GM21619 (cell line): ENCODE data around the gene DHRS1.

Experiments used
- ATAC-seq: cut with Tn5 transposase; IDR thresholded peaks from one replicate; pipeline ENCODE4 v1.9.1; 2021; ENCODE audit not compliant: unreplicated experiment

Gene DHRS1

DNA sequence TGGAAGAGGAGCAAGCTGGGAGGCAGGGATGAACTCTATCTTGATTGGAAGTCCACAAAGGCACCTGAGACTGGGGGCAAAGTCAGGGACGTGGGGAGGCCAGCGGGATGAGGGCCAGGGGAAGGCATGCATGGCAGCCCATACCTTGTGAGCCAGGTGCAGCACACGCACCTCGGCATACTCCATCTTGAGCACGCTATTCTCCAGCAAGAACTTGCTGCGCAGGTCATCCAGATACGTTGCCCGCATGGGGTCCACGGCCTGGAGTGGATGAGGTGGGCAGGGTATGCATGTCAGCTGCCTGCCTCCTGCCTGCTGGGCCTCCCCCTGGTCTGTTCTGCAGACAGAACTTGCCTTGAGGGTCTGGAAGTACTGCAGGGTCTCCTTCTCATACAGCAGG is 32.1 kb downstream of the DHRS1 start:
- no peak for ATAC-seq

DNA sequence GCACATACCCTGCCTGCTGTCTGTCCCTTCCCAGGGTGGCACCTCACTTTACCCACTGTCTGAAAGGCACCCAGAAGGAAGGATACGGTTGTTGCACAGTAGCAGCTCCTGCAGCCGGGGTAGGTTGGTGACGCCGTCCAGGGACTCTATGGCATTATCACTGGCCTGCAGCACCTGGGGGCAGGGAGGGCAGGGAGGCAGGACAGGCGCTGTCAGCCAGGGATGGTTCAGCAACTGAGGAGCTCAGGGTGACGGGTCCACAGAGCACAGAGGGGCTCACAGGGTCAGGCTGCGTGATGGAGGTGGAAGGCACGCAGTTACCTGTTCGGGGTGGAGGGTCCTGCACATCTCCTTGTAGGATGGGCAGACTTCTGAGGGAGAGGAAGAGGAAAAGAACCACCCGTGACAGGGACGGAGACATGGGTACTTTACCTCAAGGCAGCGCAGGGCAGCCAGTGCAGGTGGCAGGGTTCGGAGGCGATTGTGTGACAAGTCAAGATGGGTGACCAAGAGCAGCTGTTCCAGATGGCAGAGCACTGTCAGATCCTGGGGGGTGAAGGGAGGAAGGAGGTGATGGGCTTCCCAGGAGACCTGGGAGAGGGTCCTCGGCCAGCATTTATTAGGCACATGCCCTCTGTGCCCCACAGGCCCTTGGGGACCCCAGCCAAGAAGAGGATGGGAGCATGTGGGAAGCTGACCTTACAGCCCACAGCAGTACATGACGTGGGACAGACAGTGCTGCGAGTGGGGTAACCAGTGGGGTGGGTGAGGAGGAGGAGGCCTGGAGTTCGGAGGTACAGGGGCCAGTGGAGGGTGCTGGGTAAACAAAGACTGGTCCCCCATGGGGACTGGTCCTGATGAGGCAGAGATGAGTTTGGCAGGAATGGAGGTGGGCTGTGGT is 33.0 kb downstream of the DHRS1 start:
- no peak for ATAC-seq

DNA sequence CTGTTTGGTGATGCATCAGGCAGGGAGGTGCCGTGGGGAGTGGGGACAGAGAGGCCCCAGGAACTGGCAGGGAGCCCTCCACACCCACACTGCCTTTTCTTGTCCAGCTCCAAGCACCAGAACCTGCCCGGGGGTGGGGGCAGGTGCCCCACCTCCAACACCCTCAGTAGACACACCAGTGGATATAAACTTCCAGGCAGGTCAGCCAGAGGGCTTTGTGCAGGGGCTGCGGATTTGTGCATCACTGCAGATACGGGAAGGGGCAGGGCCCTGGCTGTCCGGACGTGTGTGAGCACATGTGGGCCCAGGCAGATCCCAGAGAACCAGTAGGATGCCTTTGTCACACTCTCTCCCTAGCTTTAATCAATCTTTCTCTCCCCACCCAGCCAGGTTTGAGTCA is 35.3 kb downstream of the DHRS1 start:
- ATAC-seq = no peak

DNA sequence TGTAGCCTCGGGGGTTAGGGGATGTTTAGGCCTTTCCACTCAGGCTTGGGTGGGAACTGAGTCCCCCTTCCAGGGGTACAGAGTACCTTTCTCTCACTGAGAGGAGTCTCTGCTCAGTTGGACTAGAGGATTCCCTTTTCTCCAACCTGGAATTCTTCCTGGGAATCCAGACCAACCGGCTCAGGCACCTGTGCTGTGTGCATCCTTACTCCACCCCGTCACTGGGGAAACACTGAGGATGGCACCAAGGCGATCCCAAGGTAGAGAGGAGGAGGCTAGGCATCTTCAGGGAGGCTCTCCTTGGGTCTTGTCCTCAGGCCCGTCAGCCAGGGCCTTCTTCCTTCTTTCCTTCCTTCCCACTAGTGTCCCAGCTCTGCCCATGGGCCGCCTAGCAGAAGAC is 35.7 kb downstream of the DHRS1 start:
- no peak for ATAC-seq

DNA sequence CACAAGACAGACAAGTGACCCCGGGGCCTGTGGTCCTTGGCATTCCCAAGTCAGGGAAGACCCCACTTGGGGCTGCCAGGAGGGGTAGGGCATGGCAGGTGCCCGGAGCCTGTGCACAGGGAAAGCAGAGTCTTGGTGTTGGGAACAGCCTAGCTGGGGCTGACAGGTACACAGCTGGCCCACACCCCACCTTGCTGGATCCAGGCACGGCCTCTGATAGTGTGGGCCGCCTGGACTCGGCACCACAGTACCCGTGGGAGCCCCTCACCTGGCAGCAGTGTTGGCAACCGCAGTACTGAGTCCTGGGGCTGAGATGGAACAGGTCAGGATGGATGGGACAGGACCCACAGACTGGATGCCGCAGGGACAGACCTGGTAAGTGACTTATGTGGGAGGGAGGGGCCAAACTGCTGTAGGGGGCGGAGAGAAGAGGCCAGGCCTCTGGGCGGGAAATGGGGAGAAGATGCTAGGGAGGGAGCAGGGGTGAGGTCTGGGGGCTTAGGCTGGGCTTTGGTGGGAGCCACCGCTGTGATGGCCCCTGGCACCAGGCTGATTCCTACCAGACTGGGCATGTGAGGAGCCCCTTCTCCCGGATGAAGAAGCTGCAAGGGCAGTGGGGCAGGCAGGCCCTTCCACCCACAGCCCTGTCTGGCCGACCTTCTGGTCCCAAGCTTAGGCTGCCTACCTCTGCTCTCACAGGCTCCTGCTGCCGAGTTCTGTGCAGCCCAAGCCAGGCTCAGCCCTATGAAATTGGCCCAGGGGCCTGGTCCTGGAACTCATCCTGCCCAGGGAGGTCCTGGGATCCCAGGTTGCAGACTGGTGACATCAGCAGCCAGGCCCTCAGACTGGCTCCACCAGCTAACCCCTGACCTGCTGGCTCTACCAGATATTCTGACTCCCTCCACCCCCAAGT is 36.5 kb downstream of the DHRS1 start, which contains the start of gene TGM1:
Gene TGM1, minus strand, starts transcription at position 357 of the 913 bp plus-strand sequence. CDS start 825 bp downstream, outside the sequence.
- ATAC-seq = no peak

DNA sequence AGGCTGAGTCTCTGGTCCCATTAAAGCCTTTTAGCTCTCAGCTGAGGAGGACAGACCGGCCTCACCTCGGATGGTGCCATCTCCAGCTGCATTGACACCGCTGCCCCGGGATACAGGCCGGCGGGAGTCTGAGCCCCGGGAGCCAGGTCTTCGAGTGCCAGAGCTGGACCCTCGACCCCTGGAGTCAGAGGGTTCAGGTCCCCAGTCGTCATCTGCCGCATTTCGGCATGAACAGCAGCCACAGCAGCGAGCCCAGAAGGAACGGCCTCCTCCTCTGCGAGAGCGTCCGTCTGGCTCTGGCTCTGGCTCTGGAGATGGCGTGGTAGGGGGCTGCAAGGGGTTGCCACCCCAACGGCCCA is 37.6 kb downstream of the DHRS1 start:
- no peak for ATAC-seq

DNA sequence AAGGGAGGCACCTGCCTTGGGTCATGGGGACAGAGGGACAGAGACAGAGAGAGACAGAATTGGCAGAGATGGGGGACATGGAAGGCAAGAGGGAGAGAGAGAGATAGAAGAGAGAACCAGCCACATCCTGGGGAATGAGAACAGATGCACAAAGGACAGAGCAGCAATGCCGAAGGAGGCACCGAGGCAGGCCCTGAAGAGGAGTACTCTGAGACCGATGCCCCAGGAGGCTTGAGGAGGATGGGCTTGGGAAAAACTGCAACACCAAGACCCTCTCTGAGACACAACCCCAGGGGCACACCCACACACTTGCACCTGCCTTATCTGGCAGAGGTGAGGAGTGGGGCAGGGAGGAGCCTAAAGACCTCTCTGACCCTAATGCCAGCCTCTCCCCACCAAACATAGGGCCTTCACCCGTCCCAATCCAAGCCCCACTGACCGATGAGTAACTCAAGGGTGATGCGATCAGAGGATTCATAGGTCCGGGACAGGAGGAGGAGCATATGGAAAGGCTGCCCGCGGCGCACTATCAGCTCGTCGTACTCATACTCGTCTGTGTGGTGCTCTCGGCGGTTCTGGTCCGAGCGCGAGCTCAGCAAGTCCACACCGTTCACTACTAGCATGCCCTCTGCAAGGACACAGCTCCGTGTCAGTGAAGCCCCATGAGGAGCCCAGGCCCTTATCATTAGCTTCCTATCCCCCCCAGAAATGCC is 38.2 kb downstream of the DHRS1 start:
- no peak for ATAC-seq

DNA sequence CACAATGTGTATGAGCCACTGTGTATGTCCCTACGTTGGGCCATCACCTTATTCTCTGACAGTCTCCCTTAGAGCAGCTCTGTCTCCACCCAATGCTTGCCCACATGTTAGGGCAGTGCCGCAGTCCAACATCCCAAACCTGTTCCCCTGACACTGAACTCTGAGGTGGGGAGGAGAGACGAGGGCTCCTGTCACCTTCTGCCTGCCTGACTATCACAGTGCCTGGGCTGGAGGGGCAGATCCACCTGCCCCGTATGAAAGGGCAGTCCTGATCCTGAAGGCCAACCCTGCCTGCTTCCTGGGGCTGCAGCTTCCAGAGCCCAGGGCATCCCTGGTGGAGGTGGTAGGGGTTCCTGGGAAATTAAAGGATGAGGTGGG is 38.8 kb downstream of the DHRS1 start:
- ATAC-seq = no peak

DNA sequence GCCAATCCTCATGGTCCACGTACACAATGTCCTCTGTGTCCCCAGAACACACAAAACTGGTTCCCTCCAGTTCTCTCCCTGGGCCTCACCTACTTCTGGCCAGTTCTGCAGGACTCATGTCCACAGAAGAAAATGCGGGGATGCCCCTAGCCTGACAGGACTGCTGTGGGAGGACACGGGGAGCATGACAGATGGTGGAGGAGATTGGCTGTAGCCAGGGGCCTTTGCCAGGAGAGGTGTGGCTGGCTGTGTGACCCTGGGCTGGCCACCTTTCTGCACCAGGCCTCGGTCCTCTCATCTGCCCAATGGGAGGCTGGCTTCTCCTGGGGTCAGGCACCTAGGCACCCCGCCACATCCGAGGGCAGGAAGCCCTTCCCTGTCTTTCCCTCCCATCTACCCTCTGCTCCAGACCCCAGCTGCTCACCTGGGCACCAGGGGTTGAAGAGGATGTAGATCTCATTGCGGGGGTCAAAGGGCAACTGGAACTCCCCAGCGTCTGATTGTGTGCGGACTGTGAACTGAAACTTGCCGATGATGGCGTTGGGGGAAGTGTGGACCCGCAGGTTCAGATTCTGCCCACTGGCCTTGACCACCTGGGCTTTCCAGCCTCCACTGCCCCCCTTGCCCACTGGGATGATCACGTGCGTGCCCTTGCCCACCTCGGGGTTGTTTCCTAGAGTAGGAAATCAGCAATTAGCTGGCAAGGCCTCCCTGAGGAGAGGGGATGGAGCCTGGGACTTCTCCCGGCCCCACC is 39.4 kb downstream of the DHRS1 start:
- no peak for ATAC-seq

DNA sequence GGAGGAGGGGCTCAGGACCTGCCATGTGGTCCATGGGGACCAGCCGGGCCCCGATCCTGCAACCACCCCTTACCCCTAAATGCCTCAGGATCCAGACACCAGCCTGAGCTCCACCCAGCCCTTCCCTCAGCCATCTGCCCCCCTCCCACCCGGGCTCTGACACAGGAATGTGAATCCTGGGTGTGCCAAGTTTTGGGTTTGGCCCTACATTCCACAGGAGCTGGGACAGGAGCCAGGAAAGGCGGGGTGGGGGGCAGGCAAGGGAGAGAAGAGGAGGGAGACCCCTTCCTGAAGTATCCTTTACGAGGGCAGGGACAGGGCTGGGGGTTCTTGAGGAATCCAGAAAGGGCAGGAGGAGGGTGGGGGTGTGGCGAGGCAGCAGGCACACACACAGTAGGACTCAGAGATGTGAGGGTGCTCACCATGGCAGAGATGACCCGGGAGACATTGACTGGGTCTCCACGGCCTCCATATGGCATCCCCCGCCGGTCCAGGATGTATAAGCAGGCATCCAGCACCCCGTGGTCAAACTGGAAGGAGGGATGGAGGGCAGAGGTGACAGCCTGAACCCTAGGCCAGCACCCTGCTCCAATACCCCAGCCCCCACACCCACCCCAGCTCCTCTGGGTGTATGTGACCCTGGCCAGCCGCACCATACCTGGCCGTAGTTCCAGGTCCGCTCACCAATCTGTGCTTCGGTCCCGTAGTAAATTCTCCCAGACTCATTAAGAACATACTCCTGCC is 40.1 kb downstream of the DHRS1 start:
- ATAC-seq = no peak

DNA sequence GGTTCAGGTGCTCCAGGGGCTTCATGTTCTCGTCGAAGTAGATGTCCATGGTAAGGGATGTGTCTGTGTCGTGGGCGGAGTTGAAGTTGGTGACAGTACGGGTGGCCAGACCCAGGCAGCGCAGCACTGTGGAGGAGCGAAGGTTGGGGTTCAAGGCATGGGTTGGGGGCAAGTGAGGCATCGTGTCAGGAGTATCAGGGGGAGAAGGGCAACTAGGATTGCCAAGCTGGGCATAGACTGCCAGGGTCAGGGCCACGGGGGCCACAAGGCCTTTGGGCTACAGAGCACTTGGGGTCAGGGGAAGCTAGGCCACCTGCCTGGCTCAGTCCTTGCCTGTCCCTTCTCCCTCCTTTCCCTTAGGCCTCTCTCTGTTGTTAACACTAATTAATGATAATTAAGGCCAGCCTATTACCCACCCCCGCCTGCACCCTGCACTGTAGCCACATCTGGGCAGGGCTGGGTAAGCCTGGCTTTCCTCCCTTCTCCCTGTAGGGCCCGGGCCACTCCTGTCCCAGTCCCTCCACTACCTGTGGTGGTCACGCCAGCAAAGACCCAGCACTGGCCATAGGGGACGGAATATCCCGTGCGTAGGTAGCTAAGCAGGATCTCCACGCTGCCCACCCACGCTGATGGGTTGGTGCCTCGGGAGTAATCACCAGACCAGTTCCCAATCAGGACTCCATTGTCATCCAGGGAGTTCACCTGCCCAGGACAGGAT is 40.9 kb downstream of the DHRS1 start:
- no peak for ATAC-seq

DNA sequence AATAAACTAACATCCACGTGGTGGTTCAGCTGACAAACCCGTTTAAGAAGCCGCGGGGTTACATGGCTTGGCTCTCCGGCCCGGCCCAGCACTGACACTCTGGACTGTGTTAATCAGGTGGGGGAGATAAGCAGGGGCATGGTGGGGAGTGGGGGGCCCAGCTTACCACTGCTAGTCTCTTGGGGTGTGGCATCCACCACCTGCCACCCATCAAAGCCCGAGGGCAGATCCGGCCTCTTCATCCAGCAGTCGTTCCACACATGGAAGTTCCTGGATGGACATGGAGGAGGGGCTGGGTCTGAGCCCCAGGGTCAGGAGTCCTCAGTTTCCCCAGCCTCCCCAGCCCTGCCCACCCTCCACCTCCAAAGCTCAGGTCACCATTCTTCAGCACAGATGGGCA is 41.5 kb downstream of the DHRS1 start:
- ATAC-seq = no peak

DNA sequence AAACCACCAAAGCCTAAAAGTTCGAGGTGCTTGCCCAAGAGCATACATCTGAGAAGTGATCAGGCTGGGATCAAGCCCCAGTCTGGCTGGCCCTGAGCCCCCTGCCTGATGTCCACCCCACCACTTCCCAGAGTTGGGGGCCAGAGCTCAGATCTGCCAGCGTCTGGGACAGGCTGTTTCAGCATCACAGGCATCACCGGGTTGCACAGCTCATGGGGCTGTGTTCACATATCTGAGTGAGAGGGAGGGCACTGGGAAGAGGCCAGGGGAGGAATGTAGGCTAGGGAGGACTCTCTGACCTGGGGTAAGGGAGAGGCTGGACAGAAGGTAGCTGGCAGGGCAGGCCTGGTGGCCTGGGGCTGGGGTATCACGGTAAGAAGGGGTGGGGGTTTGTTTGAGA is 42.6 kb downstream of the DHRS1 start:
- ATAC-seq = no peak

DNA sequence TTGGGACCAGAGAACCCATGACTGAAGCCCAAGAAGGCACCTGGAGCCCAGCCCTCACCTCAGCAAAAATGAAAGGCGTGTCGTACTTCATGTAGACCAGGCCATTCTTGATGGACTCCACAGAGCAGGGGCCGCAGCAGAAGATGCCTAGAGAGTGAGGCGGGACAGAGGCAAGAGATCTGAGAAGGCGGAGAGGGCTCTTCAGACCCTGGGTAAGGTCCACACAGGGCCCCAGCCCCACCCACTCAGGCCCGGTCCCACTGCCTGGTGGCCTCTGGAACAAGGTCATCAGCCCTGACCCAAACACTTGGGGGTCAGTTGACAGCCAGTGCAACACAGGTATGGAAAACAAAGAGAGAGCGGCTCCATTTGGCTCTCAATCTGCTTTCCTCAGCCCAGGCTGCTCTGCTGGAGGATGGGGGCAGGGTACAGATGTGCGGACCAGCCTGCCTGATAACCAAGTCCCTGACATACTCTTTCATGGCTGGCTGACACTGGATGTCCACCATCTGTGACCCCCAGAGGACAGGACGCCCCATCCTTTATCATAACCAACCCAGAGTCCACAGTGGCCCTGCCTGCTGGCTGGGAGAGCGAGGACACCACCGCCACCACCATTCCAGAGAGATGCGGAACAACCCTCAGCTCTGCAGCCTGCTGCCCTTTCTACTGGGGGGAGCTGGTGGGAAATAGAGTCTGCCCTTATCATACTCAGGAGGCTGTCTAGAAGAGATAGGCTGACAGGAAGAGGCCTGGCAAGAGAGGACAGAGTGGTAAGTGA is 43.5 kb downstream of the DHRS1 start:
- ATAC-seq = no peak

DNA sequence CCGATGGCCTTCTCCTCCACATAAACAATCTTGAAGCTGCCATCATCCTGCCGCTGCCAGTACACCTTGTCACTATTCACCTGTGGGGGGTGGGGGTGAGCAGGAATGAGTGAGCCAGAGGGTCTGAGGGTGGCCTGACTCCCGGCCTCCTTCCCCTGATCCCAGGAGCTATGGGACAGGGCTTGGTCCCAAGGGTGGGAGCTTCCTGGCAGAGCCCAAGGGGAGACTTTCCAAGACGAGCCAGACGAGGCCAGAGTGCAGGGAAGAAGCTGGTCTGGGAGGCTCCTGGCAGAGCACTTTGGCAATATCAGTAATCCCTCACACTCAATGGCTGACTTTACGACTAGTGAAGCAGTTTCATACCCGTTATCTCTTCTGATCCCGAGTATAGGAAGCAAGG is 44.1 kb downstream of the DHRS1 start:
- ATAC-seq = no peak

DNA sequence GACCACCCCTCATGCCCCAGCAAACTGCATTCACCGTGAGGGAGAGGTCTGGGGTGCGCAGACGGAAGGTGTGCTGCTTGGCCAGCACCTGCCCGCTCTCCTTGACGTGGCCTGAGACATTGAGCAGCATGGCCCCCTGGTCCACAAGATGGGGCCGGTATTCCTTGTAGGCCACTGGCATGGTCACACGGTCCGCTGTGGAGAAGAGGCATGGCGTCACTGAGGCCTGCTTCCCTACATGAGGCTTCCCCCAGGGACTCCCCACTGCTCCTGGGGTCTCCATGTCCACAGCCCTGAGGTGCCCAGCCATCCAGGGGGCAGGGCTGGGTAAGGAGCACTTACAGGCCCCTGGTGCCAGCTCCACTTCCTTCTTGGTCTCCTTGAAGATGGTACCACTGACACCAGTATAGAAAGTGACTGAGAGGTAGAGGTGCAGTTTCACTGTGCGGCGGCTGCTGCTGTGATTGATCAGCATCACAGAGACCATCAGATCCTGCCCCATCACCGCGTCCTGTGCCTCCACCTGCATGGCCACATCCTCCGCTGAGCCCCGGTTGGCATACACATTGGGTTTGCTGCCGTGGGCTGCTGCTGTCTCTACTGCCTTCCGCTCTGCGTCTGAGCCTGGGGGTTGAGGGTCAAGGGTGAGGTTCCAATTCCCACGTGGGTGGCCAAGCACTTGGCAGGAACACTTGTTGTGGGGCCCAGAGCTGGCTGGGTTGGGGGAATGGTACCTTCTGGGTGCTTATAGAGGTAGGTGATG is 44.8 kb downstream of the DHRS1 start:
- ATAC-seq = no peak

DNA sequence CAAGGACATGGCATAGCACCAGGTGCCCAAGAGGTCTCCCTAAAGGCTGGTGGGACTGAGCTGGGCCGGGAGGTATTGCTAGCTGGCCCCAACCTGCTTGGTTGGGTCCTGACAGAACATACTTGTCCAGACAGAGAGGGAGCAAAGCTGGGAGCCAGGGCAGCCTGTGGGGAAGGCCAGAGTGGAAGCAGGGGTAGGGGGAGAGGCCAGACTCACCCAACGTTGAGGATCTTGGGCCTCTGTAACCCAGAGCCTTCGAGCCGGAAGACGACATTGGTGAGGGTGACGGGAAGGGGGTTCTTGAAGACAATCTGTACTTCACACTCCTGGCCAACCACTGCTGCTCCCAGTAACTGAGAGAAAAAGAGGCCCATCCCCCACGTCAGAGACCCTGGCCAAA is 45.6 kb downstream of the DHRS1 start:
- no peak for ATAC-seq
